Body of pancreas (tissue), 4 donors: ENCODE measurements around the gene FBLN5. TPM values are rescaled to one million over a fixed set of nuclear protein-coding genes. Genes with fewer than 3 reads are reported as not detected.

ENCODE experiments used
- ATAC-seq: fragments of 150-250 bp; one replicate; pipeline ENCODE4 v1.9.1; 2016
- DNase-seq, 4 donors: peaks; one replicate each; pipeline ENCODE4 v3.0.0-alpha.2; 2019
- H3K27ac ChIP-seq, 4 donors: fragments of 200-600 bp; sonication (generic); 1 replicate in 3 of 4; 2 replicates in 1 of 4; pipeline versions ENCODE4 v1.5.1 to v1.6.1; 2016 to 2019; ENCODE audit warnings: mild to moderate bottlenecking in 1 of 4, mixed read lengths in 1 of 4, moderate library complexity in 1 of 4
- H3K27me3 ChIP-seq, 2 donors: fragments of 200-600 bp; sonication (generic); one replicate each; pipeline ENCODE4 v1.6.0; 2016; ENCODE audit warnings: mild to moderate bottlenecking in 1 of 2
- H3K36me3 ChIP-seq, 2 donors: fragments of 200-600 bp; sonication (generic); replicated peaks in 1 of 2; 2 replicates each; pipeline ENCODE4 v1.5.1; 2016; ENCODE audit warnings: low read depth in 2 of 2; ENCODE audit not compliant: insufficient read depth in 1 of 2
- H3K4me1 ChIP-seq: fragments of 200-600 bp; sonication (generic); one replicate; pipeline ENCODE4 v1.6.0; 2016
- H3K4me3 ChIP-seq, 2 donors: fragments of 200-600 bp; sonication (generic); 1 replicate in 1 of 2; 2 replicates in 1 of 2; pipeline ENCODE4 v1.5.1; 2016 to 2019
- H3K9me3 ChIP-seq, 3 donors: fragments of 200-600 bp; sonication (generic); 1 replicate in 2 of 3; 2 replicates in 1 of 3; pipeline ENCODE4 v1.5.1; 2016
- POLR2A ChIP-seq, 3 donors: fragments of 450-650 bp; IDR thresholded peaks; one replicate each; pipeline ENCODE4 v1.6.1; 2016; ENCODE audit warnings: antibody characterized with exemption in 3 of 3, mild to moderate bottlenecking in 2 of 3
- WGBS, 2 donors: methylation state at CpG; one replicate each; pipeline ENCODE4 v1.1.5; 2017; 5-methylcytosine and 5-hydroxymethylcytosine counted together
- intact Hi-C: fragments of 100-400 bp; cut with DNase I; formaldehyde crosslinking; loops from one replicate; pipeline ENCODE4 v1.15.1; 2023
- total RNA-seq, 2 donors: library from RNA; depleted of rRNA; stranded (reverse); fragments of >200 nt; gene quantifications; one replicate each; pipeline ENCODE4 v1.1.0, GENCODE V29; 2016
- TF ChIP-seq, protein P1 (sequence below), 7 experiments: fragments of 450-650 bp in 4 of 7; fragments of 200-600 bp in 3 of 7; sonication (generic) in 3 of 7; IDR thresholded peaks; one replicate each; pipeline ENCODE4 v1.5.1; 2016 to 2019; ENCODE audit warnings: antibody characterized with exemption in 7 of 7

Gene FBLN5
- total RNA-seq, 2 donors from 2014 or later: 52.1 to 129 TPM

DNA sequence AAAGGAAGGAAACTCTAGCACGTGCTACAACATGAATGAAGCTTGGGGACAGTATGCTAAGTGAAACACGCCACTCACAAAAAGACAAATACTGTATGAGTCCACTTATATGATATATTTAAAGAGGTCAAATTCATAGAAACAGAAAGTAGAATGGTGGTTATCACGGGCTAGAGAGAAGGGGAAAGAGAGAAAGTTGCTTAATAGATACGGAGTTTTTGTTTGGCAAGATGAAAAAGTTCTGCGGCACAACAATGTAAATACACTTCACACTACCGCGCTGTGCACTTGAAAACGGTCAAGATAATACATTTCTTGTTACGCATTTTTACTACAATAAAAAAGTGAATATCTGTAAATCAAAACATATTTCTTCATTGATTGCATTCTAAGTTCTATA is 37.3 kb downstream of the FBLN5 start:
- ATAC-seq (no peak), DNase-seq (no peak)
- Histone ChIP-seq H3K4me3 (no peak overlapping the region), H3K9me3 (no peaks in the 10 kb centered on the region), H3K27me3 (no peaks in the 10 kb centered on the region), H3K36me3 (no peaks in the 10 kb centered on the region), H3K4me1 (peaks cover 41% of the 10 kb centered on the region), H3K27ac (peak overlapping the region in 1 of 4 donors; percentile 2)
- 46 to 52% methylated on average over 9 of the region's 9 CpGs for WGBS, 2 donors
- TF ChIP-seq, protein P1, sequence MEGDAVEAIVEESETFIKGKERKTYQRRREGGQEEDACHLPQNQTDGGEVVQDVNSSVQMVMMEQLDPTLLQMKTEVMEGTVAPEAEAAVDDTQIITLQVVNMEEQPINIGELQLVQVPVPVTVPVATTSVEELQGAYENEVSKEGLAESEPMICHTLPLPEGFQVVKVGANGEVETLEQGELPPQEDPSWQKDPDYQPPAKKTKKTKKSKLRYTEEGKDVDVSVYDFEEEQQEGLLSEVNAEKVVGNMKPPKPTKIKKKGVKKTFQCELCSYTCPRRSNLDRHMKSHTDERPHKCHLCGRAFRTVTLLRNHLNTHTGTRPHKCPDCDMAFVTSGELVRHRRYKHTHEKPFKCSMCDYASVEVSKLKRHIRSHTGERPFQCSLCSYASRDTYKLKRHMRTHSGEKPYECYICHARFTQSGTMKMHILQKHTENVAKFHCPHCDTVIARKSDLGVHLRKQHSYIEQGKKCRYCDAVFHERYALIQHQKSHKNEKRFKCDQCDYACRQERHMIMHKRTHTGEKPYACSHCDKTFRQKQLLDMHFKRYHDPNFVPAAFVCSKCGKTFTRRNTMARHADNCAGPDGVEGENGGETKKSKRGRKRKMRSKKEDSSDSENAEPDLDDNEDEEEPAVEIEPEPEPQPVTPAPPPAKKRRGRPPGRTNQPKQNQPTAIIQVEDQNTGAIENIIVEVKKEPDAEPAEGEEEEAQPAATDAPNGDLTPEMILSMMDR (IDR thresholded peaks at IDR 0.05): no peak
- no peak for TF ChIP-seq POLR2A (IDR thresholded peaks at IDR 0.05)
- intact Hi-C loops: loop anchor here (10.0 kb wide), 1 partner anchor 255 kb away; no protein-coding TSS in a partner anchor

GRCh38 chr14:91906374-91906773 is 41.1 kb downstream of the FBLN5 start:
- peak in 1 of 4 donors; percentile 41 for DNase-seq
- Histone ChIP-seq H3K36me3 (no peaks in the 10 kb centered on the region), H3K9me3 (no peaks in the 10 kb centered on the region), H3K27ac (peak overlapping the region; percentile 62 to 92 (median 92)), H3K27me3 (no peaks in the 10 kb centered on the region), H3K4me3 (no peak overlapping the region), H3K4me1 (peaks cover 74% of the 10 kb centered on the region)
- no peak for ATAC-seq
- TF ChIP-seq, protein P1 (IDR thresholded peaks at IDR 0.05): no peak
- no peak for TF ChIP-seq POLR2A (IDR thresholded peaks at IDR 0.05)
- intact Hi-C loops: no loop called here
- 54 to 60% methylated on average over 2 of the region's 2 CpGs for WGBS, 2 donors

DNA sequence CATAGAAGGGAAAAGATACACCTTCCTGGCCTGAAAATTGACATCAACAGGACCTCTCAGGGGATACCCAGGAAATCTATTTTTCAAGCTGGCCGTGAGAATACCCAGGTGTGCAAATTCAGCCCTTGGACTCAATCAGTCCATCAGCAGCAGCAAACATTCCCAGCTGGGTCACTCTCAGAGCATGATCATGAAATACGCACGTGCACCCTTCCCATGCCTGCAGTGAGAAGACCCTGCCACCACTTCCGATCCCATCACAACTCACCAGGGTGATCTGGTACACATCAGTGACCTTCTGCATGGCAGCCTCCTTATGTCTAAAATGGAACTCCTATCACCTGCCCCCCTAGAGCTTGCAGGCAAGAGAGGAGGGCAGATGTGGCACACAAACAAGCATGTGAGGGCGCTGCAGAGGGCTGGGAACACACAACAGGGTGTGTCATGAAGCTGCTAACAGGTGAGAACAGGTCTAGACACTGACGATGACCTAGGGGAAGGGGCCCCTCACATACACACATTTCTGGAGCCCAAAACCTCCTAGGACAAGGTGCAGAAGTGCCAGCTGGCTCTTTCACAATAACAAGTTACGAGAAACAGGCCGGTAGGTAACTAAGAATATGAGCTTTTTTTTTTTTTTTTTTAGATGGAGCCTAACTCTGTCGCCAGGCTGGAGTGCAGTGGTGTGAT is 42.4 kb downstream of the FBLN5 start:
- Histone ChIP-seq H3K4me1 (peaks cover 77% of the 10 kb centered on the region), H3K9me3 (no peaks in the 10 kb centered on the region), H3K36me3 (no peaks in the 10 kb centered on the region), H3K27me3 (no peaks in the 10 kb centered on the region), H3K4me3 (no peak overlapping the region), H3K27ac (peak overlapping the region; percentile 89 to 92 (median 92))
- peak; percentile 87 for ATAC-seq
- DNase-seq: peak; percentile 89 to 96 (median 94)
- WGBS, 2 donors: 40 to 66% methylated on average over 9 of the region's 9 CpGs
- intact Hi-C loops: no loop called here
- peak in 1 of 3 donors; percentile 40 for TF ChIP-seq POLR2A (IDR thresholded peaks at IDR 0.05)
- TF ChIP-seq, protein P1 (IDR thresholded peaks at IDR 0.05): peak in 3 of 7 experiments; percentile 24 to 25 (median 25)

DNA sequence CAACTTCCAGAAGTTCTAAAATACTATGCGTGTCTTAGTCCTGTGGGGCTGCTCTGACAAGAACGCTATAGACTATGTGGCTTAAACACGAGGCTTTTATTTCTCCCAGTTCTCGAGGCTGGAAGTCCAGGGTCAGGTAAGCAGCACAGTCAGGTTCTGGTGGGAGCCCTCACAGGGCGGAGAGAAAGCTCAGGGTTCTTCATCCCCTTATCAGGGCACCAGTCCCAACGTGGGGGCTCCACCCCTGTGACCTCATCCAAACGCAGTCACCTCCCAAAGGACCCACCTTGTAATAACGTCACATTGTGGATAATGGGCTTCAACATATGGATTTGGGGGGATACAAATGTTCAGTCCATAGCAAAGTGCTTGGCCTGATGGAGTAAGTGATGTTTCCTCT is 43.0 kb downstream of the FBLN5 start:
- Histone ChIP-seq H3K9me3 (no peaks in the 10 kb centered on the region), H3K27me3 (no peaks in the 10 kb centered on the region), H3K4me1 (peaks cover 83% of the 10 kb centered on the region), H3K36me3 (no peaks in the 10 kb centered on the region), H3K27ac (peak overlapping the region; percentile 89 to 92 (median 92)), H3K4me3 (no peak overlapping the region)
- no peak for TF ChIP-seq POLR2A (IDR thresholded peaks at IDR 0.05)
- TF ChIP-seq, protein P1 (IDR thresholded peaks at IDR 0.05): no peak
- no peak for DNase-seq
- peak; percentile 2 for ATAC-seq
- intact Hi-C loops: no loop called here
- WGBS, 2 donors: 40 to 47% methylated on average over 7 to 8 of the region's 8 CpGs

DNA sequence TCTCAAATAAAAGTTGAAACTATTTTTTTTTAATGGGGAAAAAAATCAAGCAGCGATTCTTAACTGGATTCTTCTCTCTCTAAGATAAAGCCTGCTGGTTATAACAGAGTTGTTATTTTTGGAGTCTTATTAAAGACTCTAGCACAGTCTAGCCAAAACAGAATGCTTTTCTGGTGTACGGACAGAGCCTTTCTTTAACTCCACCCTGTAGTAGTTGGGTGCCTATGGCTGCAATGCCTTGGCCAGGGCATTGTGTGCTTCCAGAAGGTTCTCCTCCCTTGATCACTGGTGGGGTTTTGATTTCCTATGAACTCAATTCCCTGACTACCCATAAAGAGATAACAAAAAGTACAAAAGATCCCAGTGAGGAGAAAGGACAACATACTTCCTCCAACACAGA is 44.4 kb downstream of the FBLN5 start:
- Histone ChIP-seq H3K27ac (peak overlapping the region; percentile 40 to 92 (median 92)), H3K4me3 (no peak overlapping the region), H3K27me3 (no peaks in the 10 kb centered on the region), H3K4me1 (peaks cover 92% of the 10 kb centered on the region), H3K36me3 (no peaks in the 10 kb centered on the region), H3K9me3 (no peaks in the 10 kb centered on the region)
- DNase-seq (no peak), ATAC-seq (no peak)
- 48 to 53% methylated on average over 2 of the region's 2 CpGs for WGBS, 2 donors
- intact Hi-C loops: no loop called here
- TF ChIP-seq POLR2A (IDR thresholded peaks at IDR 0.05): no peak
- TF ChIP-seq, protein P1 (IDR thresholded peaks at IDR 0.05): no peak
